Neutrophil (primary cell): ENCODE data around the gene ATP6V1D.
"Not testable (repeated sequence)": the region's sequence is repeated elsewhere in the genome, so short reads cannot be mapped to it uniquely, and the experiment has no call there.

Source experiments
- H3K27ac ChIP-seq: fragments of 200-600 bp; sonication (generic); 2 replicates; pipeline ENCODE4 v1.5.1; 2016; ENCODE audit warnings: mild to moderate bottlenecking, moderate library complexity
- H3K27me3 ChIP-seq: fragments of 200-600 bp; sonication (generic); 2 replicates; pipeline ENCODE4 v1.6.0; 2016; ENCODE audit warnings: mild to moderate bottlenecking
- H3K36me3 ChIP-seq: fragments of 200-600 bp; sonication (generic); 2 replicates; pipeline ENCODE4 v1.5.1; 2017
- H3K4me1 ChIP-seq, 2 experiments: fragments of 200-600 bp in 1 of 2; sonication (generic) in 1 of 2; 1 replicate in 1 of 2; 2 replicates in 1 of 2; pipeline versions ENCODE4 v1.5.1 to v1.6.1; 2013 to 2016; ENCODE audit warnings: low read depth in 1 of 2, low read length in 1 of 2, mild to moderate bottlenecking in 1 of 2, moderate library complexity in 1 of 2; ENCODE audit not compliant: control insufficient read depth in 1 of 2, insufficient read depth in 1 of 2
- H3K4me3 ChIP-seq, 2 experiments: fragments of 200-600 bp in 1 of 2; sonication (generic) in 1 of 2; 1 replicate in 1 of 2; 2 replicates in 1 of 2; pipeline ENCODE4 v1.5.1; 2013 to 2016; ENCODE audit warnings: low read depth in 1 of 2, low read length in 1 of 2, mild to moderate bottlenecking in 1 of 2, moderate library complexity in 1 of 2
- H3K9me3 ChIP-seq: fragments of 200-600 bp; sonication (generic); 2 replicates; pipeline ENCODE4 v1.5.1; 2016
- TF ChIP-seq, protein P1 (sequence below): fragments of 200-600 bp; sonication (generic); IDR thresholded peaks from 2 replicates; pipeline ENCODE4 v1.5.1; 2016; ENCODE audit warnings: antibody characterized with exemption

The ATP6V1D gene

DNA sequence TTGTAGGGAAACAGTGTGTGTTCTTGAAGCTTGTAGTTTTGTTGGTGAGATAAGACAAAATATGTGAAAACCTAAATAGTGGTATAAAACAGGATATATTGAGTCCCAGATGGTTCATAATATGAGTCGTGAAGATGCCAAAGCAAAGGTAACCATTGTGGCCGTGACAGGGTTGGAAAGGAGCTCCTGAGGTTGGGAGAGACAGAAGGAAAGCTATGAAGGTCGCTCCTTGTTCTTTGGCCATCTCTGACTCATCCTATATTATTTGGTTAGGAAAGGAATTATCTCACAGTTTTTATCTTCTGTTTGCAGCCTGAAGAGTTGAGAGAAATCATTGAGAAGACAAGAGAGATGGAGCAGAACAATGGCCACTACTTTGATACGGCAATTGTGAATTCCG, 27.1 kb downstream of the ATP6V1D start:
- H3K36me3 ChIP-seq, result peaks cover 70% of the 10 kb centered on the region
- TF ChIP-seq, protein P1, sequence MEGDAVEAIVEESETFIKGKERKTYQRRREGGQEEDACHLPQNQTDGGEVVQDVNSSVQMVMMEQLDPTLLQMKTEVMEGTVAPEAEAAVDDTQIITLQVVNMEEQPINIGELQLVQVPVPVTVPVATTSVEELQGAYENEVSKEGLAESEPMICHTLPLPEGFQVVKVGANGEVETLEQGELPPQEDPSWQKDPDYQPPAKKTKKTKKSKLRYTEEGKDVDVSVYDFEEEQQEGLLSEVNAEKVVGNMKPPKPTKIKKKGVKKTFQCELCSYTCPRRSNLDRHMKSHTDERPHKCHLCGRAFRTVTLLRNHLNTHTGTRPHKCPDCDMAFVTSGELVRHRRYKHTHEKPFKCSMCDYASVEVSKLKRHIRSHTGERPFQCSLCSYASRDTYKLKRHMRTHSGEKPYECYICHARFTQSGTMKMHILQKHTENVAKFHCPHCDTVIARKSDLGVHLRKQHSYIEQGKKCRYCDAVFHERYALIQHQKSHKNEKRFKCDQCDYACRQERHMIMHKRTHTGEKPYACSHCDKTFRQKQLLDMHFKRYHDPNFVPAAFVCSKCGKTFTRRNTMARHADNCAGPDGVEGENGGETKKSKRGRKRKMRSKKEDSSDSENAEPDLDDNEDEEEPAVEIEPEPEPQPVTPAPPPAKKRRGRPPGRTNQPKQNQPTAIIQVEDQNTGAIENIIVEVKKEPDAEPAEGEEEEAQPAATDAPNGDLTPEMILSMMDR, result no peak

DNA sequence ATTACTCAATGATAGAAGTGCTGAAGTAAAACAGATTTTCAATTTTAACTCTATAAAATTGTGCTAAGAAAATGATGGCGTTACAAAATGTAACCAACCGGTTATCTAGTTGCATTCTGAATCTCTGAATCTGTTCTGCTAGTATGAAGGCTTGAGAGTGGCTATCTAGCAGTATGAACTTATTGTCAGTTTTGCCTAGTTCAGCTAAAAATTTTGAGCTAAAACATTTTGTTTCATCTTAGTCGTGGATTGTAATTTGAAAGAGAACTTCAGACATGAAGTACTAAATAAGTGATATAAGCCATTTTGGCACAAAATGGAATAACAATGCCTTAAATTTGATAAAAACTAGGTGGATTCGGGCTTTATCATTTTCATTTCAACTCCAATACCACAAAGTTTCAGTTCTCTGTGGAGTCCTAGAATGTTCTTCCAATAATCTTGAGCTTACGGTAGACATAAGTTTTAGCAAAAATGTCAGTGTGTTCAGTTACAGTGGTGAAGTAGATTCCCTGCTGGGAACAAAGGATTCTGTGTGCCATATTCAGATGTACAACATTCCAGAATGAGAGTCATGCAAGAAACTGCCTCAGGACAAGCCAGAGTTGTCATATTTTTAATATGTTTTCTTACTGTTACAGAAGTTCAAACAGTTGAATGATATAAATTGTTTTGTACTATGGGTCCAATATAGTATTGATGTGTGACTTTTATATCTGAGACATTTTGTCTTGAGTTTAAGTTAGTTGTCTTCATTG, 28.1 kb downstream of the ATP6V1D start:
- TF ChIP-seq, protein P1, result no peak
- peaks cover 60% of the 10 kb centered on the region for H3K36me3 ChIP-seq

More for the DNA sequence above, 27.1 kb downstream of the ATP6V1D start:
- H3K9me3 ChIP-seq, result no peaks in the 10 kb centered on the region
- H3K27me3 ChIP-seq, result no peaks in the 10 kb centered on the region
- H3K27ac ChIP-seq, result no peak overlapping the region
- H3K4me1 ChIP-seq, result no peaks in the 10 kb centered on the region
- H3K4me3 ChIP-seq, result no peak overlapping the region

DNA sequence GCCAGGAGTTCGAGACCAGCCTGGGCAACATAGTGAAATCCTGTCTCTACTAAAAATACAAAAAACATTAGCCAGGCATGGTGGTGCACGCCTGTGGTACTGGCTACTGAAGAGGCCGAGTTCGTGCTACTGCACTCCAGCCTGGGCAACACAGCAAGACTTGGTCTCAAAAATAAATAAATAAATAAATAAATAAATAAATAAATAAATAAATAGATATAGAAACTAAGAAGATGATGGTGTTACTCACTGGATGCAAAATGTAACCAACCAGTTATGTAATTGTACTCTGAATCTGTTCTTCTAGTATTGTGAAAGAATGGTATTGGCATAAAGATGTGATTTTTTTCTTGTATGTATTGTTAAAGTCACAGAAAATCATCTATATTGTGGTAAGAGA, 29.9 kb downstream of the ATP6V1D start:
- H3K4me3 ChIP-seq, H3K4me1 ChIP-seq, H3K27ac ChIP-seq, H3K9me3 ChIP-seq, H3K27me3 ChIP-seq: not testable (repeated sequence)
- H3K36me3 ChIP-seq, result peaks cover 42% of the 10 kb centered on the region

More for the DNA sequence above, 28.1 kb downstream of the ATP6V1D start:
- Histone ChIP-seq H3K4me1 (no peaks in the 10 kb centered on the region), H3K4me3 (no peak overlapping the region), H3K27me3 (no peaks in the 10 kb centered on the region), H3K9me3 (no peaks in the 10 kb centered on the region), H3K27ac (no peak overlapping the region)

- no peak overlapping the region for H3K4me3 ChIP-seq
- H3K27ac ChIP-seq, result no peak overlapping the region
- H3K9me3 ChIP-seq, result no peaks in the 10 kb centered on the region
- TF ChIP-seq, protein P1, result no peak
- H3K27me3 ChIP-seq, result no peaks in the 10 kb centered on the region
- H3K36me3 ChIP-seq, result peaks cover 19% of the 10 kb centered on the region
- H3K4me1 ChIP-seq, result no peaks in the 10 kb centered on the region
Observed at GRCh38 chr14:67319142-67319541, 40.5 kb downstream of the ATP6V1D start.

DNA sequence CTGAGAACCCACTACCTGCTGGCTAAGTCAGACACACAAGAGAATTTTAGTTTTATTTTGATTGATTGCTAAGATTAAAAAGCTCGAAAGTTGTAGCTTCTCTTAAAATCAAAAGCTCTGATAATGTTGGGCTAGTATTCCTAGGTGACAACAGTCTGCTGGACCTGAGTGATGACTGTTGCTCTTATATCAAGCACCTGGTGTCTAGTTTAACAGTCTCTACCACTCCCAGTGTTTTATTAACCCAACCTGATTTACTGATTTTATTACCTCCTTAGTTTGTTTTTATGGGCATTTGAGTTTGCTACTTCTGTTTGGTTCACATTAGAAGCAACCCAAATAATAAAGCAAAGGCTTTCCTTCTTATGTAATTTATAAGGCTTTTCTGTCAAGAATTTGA, 41.8 kb downstream of the ATP6V1D start:
- H3K4me1 ChIP-seq, result no peaks in the 10 kb centered on the region
- peaks cover 14% of the 10 kb centered on the region for H3K36me3 ChIP-seq
- no peak overlapping the region for H3K27ac ChIP-seq
- TF ChIP-seq, protein P1, result no peak
- H3K9me3 ChIP-seq, result no peaks in the 10 kb centered on the region
- H3K4me3 ChIP-seq, result no peak overlapping the region
- H3K27me3 ChIP-seq, result no peaks in the 10 kb centered on the region

DNA sequence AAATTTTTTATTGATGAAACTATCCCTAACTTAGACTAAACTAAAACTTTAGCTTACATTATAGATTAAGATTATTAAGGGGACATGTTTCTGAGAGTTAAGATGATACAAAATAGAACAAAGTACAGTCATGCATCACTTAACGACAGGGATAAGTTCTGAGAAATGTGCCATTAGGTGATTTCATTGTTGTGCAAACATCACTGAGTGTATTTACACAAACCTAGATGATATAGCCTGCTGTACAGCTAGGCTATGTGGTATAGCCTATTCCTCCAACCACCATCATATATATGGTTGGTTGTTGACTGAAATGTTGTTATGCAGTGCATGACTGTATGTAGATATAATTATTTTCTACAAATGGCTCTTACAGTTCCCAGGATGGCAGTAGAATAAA, 46.5 kb downstream of the ATP6V1D start:
- H3K9me3 ChIP-seq, result no peaks in the 10 kb centered on the region
- peaks cover 3% of the 10 kb centered on the region for H3K36me3 ChIP-seq
- H3K27me3 ChIP-seq, result no peaks in the 10 kb centered on the region
- H3K4me1 ChIP-seq, result no peaks in the 10 kb centered on the region
- TF ChIP-seq, protein P1, result no peak
- no peak overlapping the region for H3K27ac ChIP-seq
- no peak overlapping the region for H3K4me3 ChIP-seq
